ENCODE data around the gene TOGARAM2. TPM values are rescaled to one million over a fixed set of nuclear protein-coding genes. Genes with fewer than 3 reads are reported as not detected.
A peak's percentile ranks its signal among the peaks of the same experiment; 100 is the strongest.
"Not testable (repeated sequence)": the region's sequence is repeated elsewhere in the genome, so short reads cannot be mapped to it uniquely, and the experiment has no call there.

TOGARAM2 gene
- total RNA-seq, 1 donor from 2014 or later = 0.23 TPM

- no peak for TF ChIP-seq CTCF (IDR thresholded peaks at IDR 0.05; ENCODE audit: unreplicated experiment)
- Mint-ChIP-seq H3K4me1 (ENCODE audit: unreplicated experiment) (no peaks in the 10 kb centered on the region), H3K27ac (ENCODE audit: unreplicated experiment) (no peak overlapping the region), H3K9me3 (ENCODE audit: unreplicated experiment) (no peaks in the 10 kb centered on the region), H3K4me3 (ENCODE audit: unreplicated experiment) (no peak overlapping the region), H3K36me3 (ENCODE audit: low read depth, unreplicated experiment) (peaks cover 3% of the 10 kb centered on the region), H3K27me3 (ENCODE audit: unreplicated experiment) (no peaks in the 10 kb centered on the region)
- DNase-seq (ENCODE audit: low spot score) = no peak
These were observed 98.8 kb downstream of the TOGARAM2 start for GRCh38 chr2:29079887-29080286.

- H3K4me1 Mint-ChIP-seq (ENCODE audit: unreplicated experiment) = no peaks in the 10 kb centered on the region
- H3K4me3 Mint-ChIP-seq (ENCODE audit: unreplicated experiment) = no peak overlapping the region
- peaks cover 3% of the 10 kb centered on the region for H3K36me3 Mint-ChIP-seq (ENCODE audit: low read depth, unreplicated experiment)
- H3K27ac Mint-ChIP-seq (ENCODE audit: unreplicated experiment) = peak overlapping the region; percentile 14
- H3K9me3 Mint-ChIP-seq (ENCODE audit: unreplicated experiment) = no peaks in the 10 kb centered on the region
- H3K27me3 Mint-ChIP-seq (ENCODE audit: unreplicated experiment) = no peaks in the 10 kb centered on the region
- TF ChIP-seq CTCF (IDR thresholded peaks at IDR 0.05; ENCODE audit: unreplicated experiment) = no peak
- no peak for DNase-seq (ENCODE audit: low spot score)
These were observed 100.0 kb downstream of the TOGARAM2 start for GRCh38 chr2:29080886-29081743.

- Mint-ChIP-seq H3K9me3 (ENCODE audit: unreplicated experiment) (no peaks in the 10 kb centered on the region), H3K4me1 (ENCODE audit: unreplicated experiment) (no peaks in the 10 kb centered on the region), H3K27ac (ENCODE audit: unreplicated experiment) (no peak overlapping the region), H3K27me3 (ENCODE audit: unreplicated experiment) (no peaks in the 10 kb centered on the region), H3K36me3 (ENCODE audit: low read depth, unreplicated experiment) (peaks cover 3% of the 10 kb centered on the region), H3K4me3 (ENCODE audit: unreplicated experiment) (no peak overlapping the region)
- no peak for DNase-seq (ENCODE audit: low spot score)
- no peak for TF ChIP-seq CTCF (IDR thresholded peaks at IDR 0.05; ENCODE audit: unreplicated experiment)
These were observed 101.9 kb downstream of the TOGARAM2 start for GRCh38 chr2:29082804-29083495.

- no peak for TF ChIP-seq CTCF (IDR thresholded peaks at IDR 0.05; ENCODE audit: unreplicated experiment)
These were observed 103.5 kb downstream of the TOGARAM2 start for GRCh38 chr2:29084554-29084953.

GRCh38 chr2:29090311-29090710 lies 109.2 kb downstream of the TOGARAM2 start:
- not testable (repeated sequence) for H3K36me3 Mint-ChIP-seq (ENCODE audit: low read depth, unreplicated experiment); H3K4me1 Mint-ChIP-seq (ENCODE audit: unreplicated experiment); H3K27ac Mint-ChIP-seq (ENCODE audit: unreplicated experiment); DNase-seq (ENCODE audit: low spot score); H3K4me3 Mint-ChIP-seq (ENCODE audit: unreplicated experiment); H3K27me3 Mint-ChIP-seq (ENCODE audit: unreplicated experiment); H3K9me3 Mint-ChIP-seq (ENCODE audit: unreplicated experiment)

More at GRCh38 chr2:29084554-29084953, 103.5 kb downstream of the TOGARAM2 start:
- no peak for DNase-seq (ENCODE audit: low spot score)
- Mint-ChIP-seq H3K27ac (ENCODE audit: unreplicated experiment) (no peak overlapping the region), H3K36me3 (ENCODE audit: low read depth, unreplicated experiment) (peaks cover 3% of the 10 kb centered on the region), H3K4me3 (ENCODE audit: unreplicated experiment) (no peak overlapping the region), H3K27me3 (ENCODE audit: unreplicated experiment) (no peaks in the 10 kb centered on the region), H3K4me1 (ENCODE audit: unreplicated experiment) (no peaks in the 10 kb centered on the region), H3K9me3 (ENCODE audit: unreplicated experiment) (no peaks in the 10 kb centered on the region)
